PC-9 (cell line): ENCODE results near the gene NAA20. TPM values are rescaled to one million over a fixed set of nuclear protein-coding genes. Genes with fewer than 3 reads are reported as not detected.

Experiments used
- Bru-seq: library from RNA; stranded (reverse); fragments of 400-500 nt; gene quantifications from one replicate; lab custom pipeline; 2021; lab: Mats Ljungman, UMichigan
- BruChase-seq, 2 experiments: library from RNA; stranded (reverse); fragments of 400-500 nt; gene quantifications; one replicate each; lab custom pipeline; 2021; lab: Mats Ljungman, UMichigan
- BruUV-seq: library from RNA; stranded (reverse); fragments of 400-500 nt; replicated peaks from 2 replicates; lab custom pipeline; 2021; lab: Mats Ljungman, UMichigan
- CTCF ChIA-PET: fragments of 300-600 bp; sonication (Branson Sonifier 250); formaldehyde crosslinking; loops from one replicate; lab custom pipeline; 2022; ENCODE audit warnings: antibody characterized with exemption; lab: Charles Lee
- POLR2A ChIA-PET: fragments of 300-600 bp; sonication (Branson Sonifier 250); formaldehyde crosslinking; loops from one replicate; lab custom pipeline; 2022; ENCODE audit warnings: antibody characterized with exemption; ENCODE audit not compliant: unreplicated experiment; lab: Charles Lee
- DNase-seq, 2 experiments: peaks; one replicate each; pipeline versions ENCODE4 v3.0.0 to v3.0.0-alpha.2; 2015 to 2022; ENCODE audit warnings: mixed read lengths in 1 of 2
- H2AFZ ChIP-seq: fragments of 200-600 bp; sonication (generic); 2 replicates; pipeline ENCODE4 v1.8.1; 2017; ENCODE audit warnings: antibody characterized with exemption
- H3F3A ChIP-seq: fragments of 200-600 bp; sonication (generic); 2 replicates; pipeline ENCODE4 v1.8.1; 2017; ENCODE audit warnings: antibody characterized with exemption, mild to moderate bottlenecking, low read depth; ENCODE audit not compliant: insufficient read depth
- H3K27ac ChIP-seq: fragments of 200-600 bp; sonication (generic); 2 replicates; pipeline ENCODE4 v1.6.1; 2016; ENCODE audit warnings: mixed run types
- H3K27me3 ChIP-seq: fragments of 200-600 bp; sonication (generic); 2 replicates; pipeline ENCODE4 v1.6.1; 2016; ENCODE audit warnings: low read depth, mixed run types; ENCODE audit not compliant: insufficient read depth
- H3K36me3 ChIP-seq: fragments of 200-600 bp; sonication (generic); 2 replicates; pipeline ENCODE4 v1.6.1; 2016; ENCODE audit warnings: low read depth, mixed run types
- H3K4me1 ChIP-seq: fragments of 200-600 bp; sonication (generic); replicated peaks from 2 replicates; pipeline ENCODE4 v1.6.1; 2016; ENCODE audit warnings: mixed run types; ENCODE audit not compliant: insufficient read depth
- H3K4me2 ChIP-seq: fragments of 200-600 bp; sonication (generic); 2 replicates; pipeline ENCODE4 v1.6.1; 2017; ENCODE audit warnings: mixed run types
- H3K4me3 ChIP-seq: fragments of 200-600 bp; sonication (generic); 2 replicates; pipeline ENCODE4 v1.6.1; 2016; ENCODE audit warnings: mixed run types
- H3K79me2 ChIP-seq: fragments of 200-600 bp; sonication (generic); 2 replicates; pipeline ENCODE4 v1.6.1; 2017; ENCODE audit warnings: low read depth, mixed run types
- H3K9me2 ChIP-seq: fragments of 200-600 bp; sonication (generic); 2 replicates; pipeline ENCODE4 v1.8.1; 2017; ENCODE audit warnings: mild to moderate bottlenecking; ENCODE audit not compliant: insufficient read depth
- H3K9me3 ChIP-seq: fragments of 200-600 bp; sonication (generic); 2 replicates; pipeline ENCODE4 v1.8.1; 2016; ENCODE audit warnings: low read depth; ENCODE audit not compliant: insufficient read depth
- H4K20me1 ChIP-seq: fragments of 200-600 bp; sonication (generic); 2 replicates; pipeline ENCODE4 v1.8.1; 2017; ENCODE audit not compliant: insufficient read depth
- CTCF ChIP-seq: fragments of 200-600 bp; sonication (generic); conservative IDR thresholded peaks from 2 replicates; pipeline ENCODE4 v1.6.1; 2017; ENCODE audit warnings: mixed run types, antibody characterized with exemption, mild to moderate bottlenecking, moderate library complexity
- EZH2 ChIP-seq: fragments of 200-600 bp; sonication (generic); IDR thresholded peaks from 2 replicates; pipeline ENCODE4 v1.8.0; 2017; ENCODE audit warnings: antibody characterized with exemption, low read depth
- intact Hi-C: fragments of 100-400 bp; cut with micrococcal nuclease; formaldehyde crosslinking; loops from one replicate; pipeline ENCODE4 v1.10.0; 2022; ENCODE audit not compliant: unreplicated experiment
- long read RNA-seq: library from polyadenylated mRNA; stranded (forward); transcript quantifications from one replicate; pipeline ENCODE4 v2.0.0, GENCODE V29; 2022
- total RNA-seq: library from RNA; stranded (reverse); gene quantifications from 2 replicates; pipeline ENCODE4 v1.2.3, GENCODE V29; 2021

NAA20 gene
- total RNA-seq (167 and 168 TPM in 2 replicates), Bru-seq, nascent RNA (percentile 96 among the genes with signal in this experiment), BruChase-seq, experiment 1, labeled RNA remaining after a 2-hour chase (percentile 96 among the genes with signal in this experiment), BruChase-seq, experiment 2, labeled RNA remaining after a 6-hour chase (percentile 95 among the genes with signal in this experiment)
- long read RNA-seq, transcript NAA20-202 (6 exons, 1,260 nt), result major isoform, 352 of 370 reads
- long read RNA-seq, partial matches to known transcripts, result 4 of 370 reads
- long read RNA-seq, other reads (novel, unspliced or antisense), result 11 of 370 reads

- Histone ChIP-seq H3K79me2 (peaks cover 51% of the 10 kb centered on the region), H3K27me3 (no peaks in the 10 kb centered on the region), H3K36me3 (peaks cover 14% of the 10 kb centered on the region), H3K27ac (peak within 1 kb of the TSS; percentile 74), H4K20me1 (peaks cover 10% of the 10 kb centered on the region; the same call in 1 of the 2 replicates), H3K4me1 (peaks cover 26% of the 10 kb centered on the region), H2AFZ (peak within 1 kb of the TSS; percentile 87), H3K9me2 (no peaks in the 10 kb centered on the region), H3K9me3 (no peaks in the 10 kb centered on the region), H3K4me2 (peak within 1 kb of the TSS; percentile 98), H3F3A (peaks cover 11% of the 10 kb centered on the region; the same call in 1 of the 2 replicates), H3K4me3 (peak within 1 kb of the TSS; percentile 99)
- CTCF ChIA-PET, result interaction anchor here (0.6 to 0.7 kb wide), 3 partner anchors 15 to 1493 kb away, joined by 3 to 4 read pairs (median 3); no protein-coding TSS in a partner anchor
- TF ChIP-seq CTCF (peak; percentile 51; the same call in 1 of the 2 replicates), EZH2 (no peak)
- intact Hi-C loops, result loop anchor here (1.0 to 5.0 kb wide), 3 partner anchors 35 to 233 kb away; partner anchors contain the start of genes CFAP61 and CRNKL1
- POLR2A ChIA-PET, result interaction anchor here (0.6 to 1.3 kb wide), 6 partner anchors 14 to 100 kb away, joined by 3 to 6 read pairs (median 4); no protein-coding TSS in a partner anchor
- DNase-seq, result peak; percentile 85 to 96
- BruUV-seq, result no TSS peak
These were observed at the start of gene NAA20 for GRCh38 chr20:20017001-20017843. NAA20 (plus strand) TSS chr20:20017362; CDS start chr20:20017397, 35 bp downstream.

DNA sequence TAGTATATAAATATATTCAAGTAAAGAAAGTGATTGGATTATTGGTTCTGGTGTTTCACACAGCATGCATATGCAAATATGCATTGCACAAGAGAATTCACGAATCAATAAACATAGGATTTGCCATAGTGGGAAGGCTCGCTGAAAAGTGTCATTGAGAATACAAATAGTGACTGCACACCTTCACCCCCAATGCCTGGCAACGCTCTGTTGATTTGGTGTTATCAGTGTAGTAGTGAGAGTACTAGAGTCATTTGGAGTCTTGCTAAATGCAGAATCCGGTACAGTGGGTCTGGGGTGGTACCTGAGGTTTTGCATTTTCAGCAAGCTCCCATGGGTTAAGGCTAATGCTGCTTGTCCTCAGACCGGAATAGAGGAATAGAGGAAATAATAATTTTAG is 49.7 kb upstream of the NAA20 start:
- no peaks in the 10 kb centered on the region for H3K79me2 ChIP-seq
- no peak overlapping the region for H3K4me3 ChIP-seq
- H3F3A ChIP-seq, result peaks cover 35% of the 10 kb centered on the region; the same call in 1 of the 2 replicates
- no peaks in the 10 kb centered on the region for H3K9me2 ChIP-seq
- CTCF ChIA-PET, result no interaction called here
- H3K4me1 ChIP-seq, result peaks cover 56% of the 10 kb centered on the region
- intact Hi-C loops, result no loop called here
- H2AFZ ChIP-seq, result no peak overlapping the region
- H3K27me3 ChIP-seq, result no peaks in the 10 kb centered on the region
- no peaks in the 10 kb centered on the region for H3K36me3 ChIP-seq
- TF ChIP-seq EZH2, result no peak
- TF ChIP-seq CTCF, result no peak
- no TSS peak for BruUV-seq
- H3K4me2 ChIP-seq, result no peak overlapping the region
- no peak for DNase-seq
- H3K27ac ChIP-seq, result no peak overlapping the region
- POLR2A ChIA-PET, result no interaction called here
- no peaks in the 10 kb centered on the region for H3K9me3 ChIP-seq
- H4K20me1 ChIP-seq, result no peaks in the 10 kb centered on the region

DNA sequence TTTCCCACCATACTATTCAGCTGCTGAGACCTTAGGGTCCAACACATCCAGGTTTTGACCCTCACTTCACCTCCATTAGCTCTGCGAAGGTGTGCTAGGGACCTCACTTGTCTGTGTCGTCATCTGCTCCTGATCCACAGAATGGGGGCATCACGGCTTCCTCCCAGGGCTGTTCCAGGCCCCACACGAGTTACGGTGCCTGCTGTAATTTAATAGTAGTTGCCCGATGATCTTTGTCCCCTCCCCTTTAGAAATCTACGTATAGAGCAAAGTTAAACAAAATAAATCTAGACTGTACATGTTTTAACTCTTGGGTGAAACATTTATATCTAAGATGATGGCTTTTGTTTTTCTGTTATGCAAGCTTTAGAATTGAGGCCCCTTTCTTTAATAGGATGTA is 49.1 kb upstream of the NAA20 start:
- Histone ChIP-seq H3F3A (peaks cover 41% of the 10 kb centered on the region; the same call in 1 of the 2 replicates), H4K20me1 (no peaks in the 10 kb centered on the region), H3K27ac (no peak overlapping the region), H3K4me1 (peaks cover 62% of the 10 kb centered on the region), H3K79me2 (no peaks in the 10 kb centered on the region), H3K4me3 (no peak overlapping the region), H3K4me2 (peak overlapping the region; percentile 48; the same call in 1 of the 2 replicates), H3K9me2 (no peaks in the 10 kb centered on the region), H3K9me3 (no peaks in the 10 kb centered on the region), H3K36me3 (no peaks in the 10 kb centered on the region), H2AFZ (no peak overlapping the region), H3K27me3 (no peaks in the 10 kb centered on the region)
- intact Hi-C loops, result no loop called here
- TF ChIP-seq CTCF (no peak), EZH2 (no peak)
- no TSS peak for BruUV-seq
- POLR2A ChIA-PET, result interaction anchor here (0.7 kb wide), 1 partner anchor 85 kb away, joined by 3 read pairs; no protein-coding TSS in a partner anchor
- CTCF ChIA-PET, result no interaction called here
- no peak for DNase-seq
